Glutamatergic neuron (in vitro differentiated cells): Measurements from ENCODE around the gene C1QTNF5. TPM values are rescaled to one million over a fixed set of nuclear protein-coding genes. Genes with fewer than 3 reads are reported as not detected.

Source experiments
- DNase-seq: peaks from one replicate; pipeline ENCODE4 v3.0.0; 2022
- H3K27ac Mint-ChIP-seq: one replicate; pipeline ENCODE4 v1.8.0; 2020; ENCODE audit warnings: mild to moderate bottlenecking, mixed read lengths, inconsistent platforms; ENCODE audit not compliant: unreplicated experiment
- H3K27me3 Mint-ChIP-seq: one replicate; pipeline ENCODE4 v1.8.0; 2020; ENCODE audit warnings: mild to moderate bottlenecking, moderate library complexity, mixed read lengths, inconsistent platforms; ENCODE audit not compliant: unreplicated experiment
- H3K36me3 Mint-ChIP-seq: one replicate; pipeline ENCODE4 v1.8.0; 2020; ENCODE audit warnings: mild to moderate bottlenecking, mixed read lengths, inconsistent platforms; ENCODE audit not compliant: unreplicated experiment
- H3K4me1 Mint-ChIP-seq: one replicate; pipeline ENCODE4 v1.8.0; 2020; ENCODE audit warnings: mild to moderate bottlenecking, low read depth, mixed read lengths, inconsistent platforms; ENCODE audit not compliant: unreplicated experiment
- H3K4me3 Mint-ChIP-seq: one replicate; pipeline ENCODE4 v1.8.0; 2020; ENCODE audit warnings: mild to moderate bottlenecking, mixed read lengths, inconsistent platforms; ENCODE audit not compliant: unreplicated experiment
- H3K9me3 Mint-ChIP-seq: one replicate; pipeline ENCODE4 v1.8.0; 2020; ENCODE audit warnings: mild to moderate bottlenecking, moderate library complexity, mixed read lengths, inconsistent platforms; ENCODE audit not compliant: unreplicated experiment
- CTCF ChIP-seq: fragments of 200-600 bp; sonication (generic); IDR thresholded peaks from one replicate; pipeline ENCODE4 v1.5.0; 2021; ENCODE audit not compliant: partially characterized antibody, unreplicated experiment
- total RNA-seq: library from RNA; stranded (reverse); fragmentation: NEBNext Ultra II Directional; extraction: Animal tissue kit (Norgen Biotek cat#: 25700); gene quantifications from one replicate; pipeline ENCODE4 v1.2.1, GENCODE V29; 2021; ENCODE audit not compliant: unreplicated experiment

Gene C1QTNF5
- total RNA-seq, 1 donor from 2014 or later = 0.32 TPM

DNA sequence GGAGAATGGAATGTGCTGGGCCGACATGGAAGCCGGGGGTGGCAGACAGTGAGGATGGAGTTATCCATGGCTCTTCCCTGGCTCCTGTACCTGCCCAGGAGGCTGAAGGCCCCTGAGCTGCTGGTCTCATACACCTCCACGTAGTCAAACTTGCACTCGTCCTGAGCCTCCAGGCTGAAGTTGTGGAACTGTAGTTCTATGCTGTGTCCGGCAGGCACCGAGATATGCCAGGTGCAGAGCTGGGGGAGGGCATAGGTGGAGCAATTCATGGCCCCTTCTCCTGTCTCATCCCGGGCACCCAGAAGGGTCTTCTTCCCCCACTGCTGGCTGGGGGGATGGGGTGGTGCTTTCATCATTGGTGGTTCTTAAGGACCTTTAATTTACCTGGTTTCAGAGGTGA, 3.0 kb upstream of the C1QTNF5 start:
- peaks cover 19% of the 10 kb centered on the region for H3K27me3 Mint-ChIP-seq
- H3K27ac Mint-ChIP-seq = no peak overlapping the region
- no peaks in the 10 kb centered on the region for H3K36me3 Mint-ChIP-seq
- TF ChIP-seq CTCF = no peak
- no peak for DNase-seq
- H3K9me3 Mint-ChIP-seq = peaks cover 5% of the 10 kb centered on the region
- no peak overlapping the region for H3K4me3 Mint-ChIP-seq
- no peaks in the 10 kb centered on the region for H3K4me1 Mint-ChIP-seq

- no peak for DNase-seq
- peaks cover 3% of the 10 kb centered on the region for H3K4me1 Mint-ChIP-seq
- H3K27ac Mint-ChIP-seq = no peak overlapping the region
- no peak overlapping the region for H3K4me3 Mint-ChIP-seq
- H3K9me3 Mint-ChIP-seq = peaks cover 5% of the 10 kb centered on the region
- peaks cover 19% of the 10 kb centered on the region for H3K27me3 Mint-ChIP-seq
- no peaks in the 10 kb centered on the region for H3K36me3 Mint-ChIP-seq
- no peak for TF ChIP-seq CTCF
These were observed 1.9 kb upstream of the C1QTNF5 start for GRCh38 chr11:119342362-119343130.

- DNase-seq = no peak
- H3K9me3 Mint-ChIP-seq = peaks cover 5% of the 10 kb centered on the region
- peaks cover 5% of the 10 kb centered on the region for H3K4me1 Mint-ChIP-seq
- no peak overlapping the region for H3K27ac Mint-ChIP-seq
- peaks cover 17% of the 10 kb centered on the region for H3K27me3 Mint-ChIP-seq
- TF ChIP-seq CTCF = no peak
- no peaks in the 10 kb centered on the region for H3K36me3 Mint-ChIP-seq
- H3K4me3 Mint-ChIP-seq = no peak overlapping the region
These were observed 1.3 kb upstream of the C1QTNF5 start for GRCh38 chr11:119342023-119342300.

DNA sequence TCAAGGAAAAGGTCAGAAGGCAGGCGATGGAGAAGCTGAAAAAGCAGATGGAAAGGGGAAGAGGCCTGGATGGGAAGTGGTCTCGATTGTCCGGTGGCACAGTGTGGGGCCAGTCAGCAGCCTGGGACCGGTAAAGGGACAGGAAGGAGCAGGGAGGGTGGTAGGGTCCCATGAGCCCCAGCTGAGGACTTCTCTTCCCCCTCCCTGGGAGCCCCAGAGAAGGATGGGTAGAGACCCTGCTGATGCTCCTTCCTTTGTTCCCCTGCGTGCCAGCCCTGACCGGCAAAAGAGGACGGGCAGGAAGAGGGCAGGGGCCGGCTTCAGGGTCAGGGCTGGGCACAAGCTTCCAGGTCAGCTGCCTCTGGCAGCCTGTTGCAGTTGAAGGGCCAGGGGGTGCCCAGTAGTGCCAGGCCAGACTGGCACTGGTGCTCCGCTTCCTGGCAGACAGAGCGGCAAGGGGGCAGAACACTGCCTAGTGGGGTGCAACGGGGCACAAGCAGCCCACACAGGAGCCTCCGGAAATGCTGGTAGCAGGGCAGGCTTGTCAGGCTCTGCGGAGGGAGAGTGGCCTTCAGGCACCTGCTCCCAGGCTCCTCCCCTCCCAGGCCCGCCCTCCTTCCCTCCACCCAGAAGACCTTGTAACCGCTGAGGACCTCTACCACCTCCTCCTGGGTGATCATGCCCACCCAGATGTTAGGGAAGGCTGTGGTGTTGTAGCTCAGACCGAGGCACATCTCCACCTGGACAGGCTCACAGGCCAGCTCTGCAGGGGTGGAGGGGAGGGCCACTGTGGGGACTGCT, 739 bp upstream of the C1QTNF5 start:
- Mint-ChIP-seq H3K27ac (no peak overlapping the region), H3K36me3 (no peaks in the 10 kb centered on the region)
- TF ChIP-seq CTCF = no peak

GRCh38 chr11:119339589-119340334, 921 bp downstream of the C1QTNF5 start:
- H3K36me3 Mint-ChIP-seq = no peaks in the 10 kb centered on the region
- peaks cover 8% of the 10 kb centered on the region for H3K4me1 Mint-ChIP-seq
- H3K27ac Mint-ChIP-seq = no peak overlapping the region
- H3K4me3 Mint-ChIP-seq = peak overlapping the region; percentile 52
- peaks cover 17% of the 10 kb centered on the region for H3K27me3 Mint-ChIP-seq
- peaks cover 4% of the 10 kb centered on the region for H3K9me3 Mint-ChIP-seq
- peak; percentile 89 for DNase-seq
- peak; percentile 99 for TF ChIP-seq CTCF

More for the DNA sequence above, 739 bp upstream of the C1QTNF5 start:
- peaks cover 5% of the 10 kb centered on the region for H3K9me3 Mint-ChIP-seq
- no peak overlapping the region for H3K4me3 Mint-ChIP-seq
- peaks cover 17% of the 10 kb centered on the region for H3K27me3 Mint-ChIP-seq
- H3K4me1 Mint-ChIP-seq = peaks cover 5% of the 10 kb centered on the region
- no peak for DNase-seq
